Body of pancreas (tissue), 4 donors: Measurements from ENCODE around the gene PFDN1. TPM values are rescaled to one million over a fixed set of nuclear protein-coding genes. Genes with fewer than 3 reads are reported as not detected.

Experiments
- ATAC-seq: fragments of 150-250 bp; one replicate; pipeline ENCODE4 v1.9.1; 2016
- DNase-seq, 4 donors: peaks; one replicate each; pipeline ENCODE4 v3.0.0-alpha.2; 2019
- H3K27ac ChIP-seq, 4 donors: fragments of 200-600 bp; sonication (generic); 1 replicate in 3 of 4; 2 replicates in 1 of 4; pipeline versions ENCODE4 v1.5.1 to v1.6.1; 2016 to 2019; ENCODE audit warnings: mild to moderate bottlenecking in 1 of 4, mixed read lengths in 1 of 4, moderate library complexity in 1 of 4
- H3K27me3 ChIP-seq, 2 donors: fragments of 200-600 bp; sonication (generic); one replicate each; pipeline ENCODE4 v1.6.0; 2016; ENCODE audit warnings: mild to moderate bottlenecking in 1 of 2
- H3K36me3 ChIP-seq, 2 donors: fragments of 200-600 bp; sonication (generic); replicated peaks in 1 of 2; 2 replicates each; pipeline ENCODE4 v1.5.1; 2016; ENCODE audit warnings: low read depth in 2 of 2; ENCODE audit not compliant: insufficient read depth in 1 of 2
- H3K4me1 ChIP-seq: fragments of 200-600 bp; sonication (generic); one replicate; pipeline ENCODE4 v1.6.0; 2016
- H3K4me3 ChIP-seq, 2 donors: fragments of 200-600 bp; sonication (generic); 1 replicate in 1 of 2; 2 replicates in 1 of 2; pipeline ENCODE4 v1.5.1; 2016 to 2019
- H3K9me3 ChIP-seq, 3 donors: fragments of 200-600 bp; sonication (generic); 1 replicate in 2 of 3; 2 replicates in 1 of 3; pipeline ENCODE4 v1.5.1; 2016
- CTCF ChIP-seq, 7 experiments: fragments of 450-650 bp in 4 of 7; fragments of 200-600 bp in 3 of 7; sonication (generic) in 3 of 7; IDR thresholded peaks; one replicate each; pipeline ENCODE4 v1.5.1; 2016 to 2019; ENCODE audit warnings: antibody characterized with exemption in 7 of 7
- POLR2A ChIP-seq, 3 donors: fragments of 450-650 bp; IDR thresholded peaks; one replicate each; pipeline ENCODE4 v1.6.1; 2016; ENCODE audit warnings: antibody characterized with exemption in 3 of 3, mild to moderate bottlenecking in 2 of 3
- WGBS, 2 donors: methylation state at CpG; one replicate each; pipeline ENCODE4 v1.1.5; 2017; 5-methylcytosine and 5-hydroxymethylcytosine counted together
- intact Hi-C: fragments of 100-400 bp; cut with DNase I; formaldehyde crosslinking; loops from one replicate; pipeline ENCODE4 v1.15.1; 2023
- total RNA-seq, 2 donors: library from RNA; depleted of rRNA; stranded (reverse); fragments of >200 nt; gene quantifications; one replicate each; pipeline ENCODE4 v1.1.0, GENCODE V29; 2016

PFDN1 gene
- total RNA-seq, 2 donors from 2014 or later = 37.6 to 54.1 TPM

GRCh38 chr5:140295414-140295813 is 7.5 kb downstream of the PFDN1 start:
- H3K36me3 ChIP-seq = no peaks in the 10 kb centered on the region
- H3K4me1 ChIP-seq = peaks cover 29% of the 10 kb centered on the region
- no peaks in the 10 kb centered on the region for H3K9me3 ChIP-seq
- peak; percentile 50 to 69 (median 59) for DNase-seq
- WGBS, 2 donors = 5 to 9% methylated on average over 1 of the region's 1 CpG
- intact Hi-C loops = no loop called here
- no peak overlapping the region for H3K4me3 ChIP-seq
- H3K27me3 ChIP-seq = no peaks in the 10 kb centered on the region
- TF ChIP-seq CTCF (IDR thresholded peaks at IDR 0.05) (no peak), POLR2A (IDR thresholded peaks at IDR 0.05) (no peak)
- H3K27ac ChIP-seq = no peak overlapping the region
- peak; percentile 55 for ATAC-seq

- intact Hi-C loops = no loop called here
Observed at GRCh38 chr5:140294753-140295152, 8.1 kb downstream of the PFDN1 start.

GRCh38 chr5:140293849-140294100 is 9.1 kb downstream of the PFDN1 start:
- Histone ChIP-seq H3K4me1 (peaks cover 25% of the 10 kb centered on the region), H3K4me3 (no peak overlapping the region), H3K9me3 (no peaks in the 10 kb centered on the region), H3K27ac (no peak overlapping the region), H3K27me3 (no peaks in the 10 kb centered on the region), H3K36me3 (no peaks in the 10 kb centered on the region)
- WGBS, 2 donors = 50 to 60% methylated on average over 1 of the region's 1 CpG
- ATAC-seq (no peak), DNase-seq (no peak)
- intact Hi-C loops = no loop called here
- TF ChIP-seq POLR2A (IDR thresholded peaks at IDR 0.05) = no peak
- TF ChIP-seq CTCF (IDR thresholded peaks at IDR 0.05) = no peak

More at GRCh38 chr5:140294753-140295152, 8.1 kb downstream of the PFDN1 start:
- H3K27me3 ChIP-seq = no peaks in the 10 kb centered on the region
- peaks cover 29% of the 10 kb centered on the region for H3K4me1 ChIP-seq
- 65 to 71% methylated on average over 2 of the region's 2 CpGs for WGBS, 2 donors
- H3K4me3 ChIP-seq = no peak overlapping the region
- ATAC-seq (no peak), DNase-seq (no peak)
- H3K9me3 ChIP-seq = no peaks in the 10 kb centered on the region
- TF ChIP-seq CTCF (IDR thresholded peaks at IDR 0.05) (no peak), POLR2A (IDR thresholded peaks at IDR 0.05) (no peak)
- H3K36me3 ChIP-seq = no peaks in the 10 kb centered on the region
- no peak overlapping the region for H3K27ac ChIP-seq

GRCh38 chr5:140293091-140293848 is 9.6 kb downstream of the PFDN1 start:
- ATAC-seq (peak; percentile 52), DNase-seq (no peak)
- Histone ChIP-seq H3K4me1 (peaks cover 22% of the 10 kb centered on the region), H3K9me3 (no peaks in the 10 kb centered on the region), H3K36me3 (no peaks in the 10 kb centered on the region), H3K27me3 (no peaks in the 10 kb centered on the region), H3K4me3 (no peak overlapping the region), H3K27ac (peak overlapping the region in 2 of 4 donors; percentile 39)
- TF ChIP-seq POLR2A (IDR thresholded peaks at IDR 0.05) = no peak
- no peak for TF ChIP-seq CTCF (IDR thresholded peaks at IDR 0.05)
- WGBS, 2 donors = 24 to 29% methylated on average over 4 of the region's 4 CpGs
- intact Hi-C loops = no loop called here
